Kidney epithelial cell (primary cell): ENCODE data around the gene SWI5. TPM values are rescaled to one million over a fixed set of nuclear protein-coding genes. Genes with fewer than 3 reads are reported as not detected.

Experiments
- DNase-seq: peaks from one replicate; pipeline ENCODE4 v3.0.0-alpha.2; 2010; ENCODE audit warnings: low read depth
- H3K27me3 ChIP-seq: 2 replicates; pipeline ENCODE4 v1.6.0; 2011; ENCODE audit warnings: low read length; ENCODE audit not compliant: control insufficient read depth, insufficient read depth
- H3K36me3 ChIP-seq: 2 replicates; pipeline ENCODE4 v1.5.1; 2011; ENCODE audit warnings: low read length; ENCODE audit not compliant: control insufficient read depth, insufficient read depth
- H3K4me3 ChIP-seq: 2 replicates; pipeline ENCODE4 v1.5.1; 2011; ENCODE audit warnings: low read depth, mild to moderate bottlenecking, control low read depth, low read length
- CTCF ChIP-seq: IDR thresholded peaks from 2 replicates; pipeline ENCODE4 v1.5.1; 2011; ENCODE audit warnings: mild to moderate bottlenecking, moderate library complexity, low read length, control low read depth, inconsistent platforms; ENCODE audit not compliant: insufficient read depth, poor library complexity, severe bottlenecking
- total RNA-seq: library from RNA; depleted of rRNA; stranded (reverse); fragments of >200 nt; gene quantifications from 2 replicates; pipeline ENCODE4 v1.2.3, GENCODE V29; 2015

The SWI5 gene
- total RNA-seq, 1 donor from 2014 or later: 45.5 TPM

GRCh38 chr9:128314697-128315096, 38.6 kb downstream of the SWI5 start:
- peaks cover 3% of the 10 kb centered on the region for H3K36me3 ChIP-seq
- DNase-seq: no peak

GRCh38 chr9:128316421-128316820, 40.3 kb downstream of the SWI5 start:
- no peak for TF ChIP-seq CTCF
- Histone ChIP-seq H3K27me3 (no peaks in the 10 kb centered on the region), H3K4me3 (no peak overlapping the region), H3K36me3 (no peaks in the 10 kb centered on the region)
- no peak for DNase-seq

More at GRCh38 chr9:128314697-128315096, 38.6 kb downstream of the SWI5 start:
- no peak for TF ChIP-seq CTCF
- no peaks in the 10 kb centered on the region for H3K27me3 ChIP-seq
- H3K4me3 ChIP-seq: no peak overlapping the region

- no peak for DNase-seq
- no peak overlapping the region for H3K4me3 ChIP-seq
- no peak for TF ChIP-seq CTCF
- H3K36me3 ChIP-seq: no peaks in the 10 kb centered on the region
- H3K27me3 ChIP-seq: no peaks in the 10 kb centered on the region
These were observed 41.6 kb downstream of the SWI5 start for GRCh38 chr9:128317629-128318028.

- DNase-seq: no peak
- Histone ChIP-seq H3K36me3 (no peaks in the 10 kb centered on the region), H3K4me3 (peak overlapping the region; percentile 85), H3K27me3 (no peaks in the 10 kb centered on the region)
- no peak for TF ChIP-seq CTCF
These were observed 45.3 kb downstream of the SWI5 start for GRCh38 chr9:128321343-128321742.

- Histone ChIP-seq H3K27me3 (no peaks in the 10 kb centered on the region), H3K4me3 (peak overlapping the region; percentile 85), H3K36me3 (no peaks in the 10 kb centered on the region)
- DNase-seq: no peak
- TF ChIP-seq CTCF: no peak
These were observed 45.9 kb downstream of the SWI5 start for GRCh38 chr9:128321879-128322403.
